ENCODE data around the gene NGFR. TPM values are rescaled to one million over a fixed set of nuclear protein-coding genes. Genes with fewer than 3 reads are reported as not detected.

Gene NGFR
- total and polyA plus RNA-seq, 2 donors (not counting 1 experiment from before 2014, with no cell fraction given) = 0.31 to 1.6 TPM

GRCh38 chr17:49490276-49490675, 4.8 kb upstream of the NGFR start:
- H3K4me1 Mint-ChIP-seq = peaks cover 9% of the 10 kb centered on the region
- ATAC-seq (ENCODE audit: low read depth) = no peak

More at GRCh38 chr17:49490276-49490675, 4.8 kb upstream of the NGFR start:
- Histone ChIP-seq H3K4me3 (ENCODE audit: control extremely low read depth in 1 of 5, extremely low read depth in 1 of 5, insufficient read depth in 1 of 5, low read depth in 2 of 5, low read length in 4 of 5) (no peak overlapping the region), H3K27ac (ENCODE audit: low read length in 2 of 2) (no peak overlapping the region), H3K27me3 (replicated peaks in 1 of 4; ENCODE audit: control extremely low read depth in 1 of 4, control insufficient read depth in 3 of 4, insufficient read depth in 4 of 4, low read length in 3 of 4) (peaks cover 0 to 24% (median 4%) of the 10 kb centered on the region in 4 experiments), H2AFZ (ENCODE audit: insufficient read depth, low read depth, low read length, poor library complexity, severe bottlenecking) (no peak overlapping the region), H3K4me1 (ENCODE audit: control insufficient read depth in 2 of 2, insufficient read depth in 2 of 2, low read length in 2 of 2) (peaks cover under 1 to 6% of the 10 kb centered on the region in 2 donors), H3K4me2 (replicated peaks; ENCODE audit: low read depth, low read length, poor library complexity, severe bottlenecking) (no peak overlapping the region), H3K9me3 (ENCODE audit: control extremely low read depth in 1 of 3, control insufficient read depth in 2 of 3, insufficient read depth in 1 of 3, low read length in 2 of 3) (no peaks in the 10 kb centered on the region), H3K9ac (ENCODE audit: low read length) (no peak overlapping the region), H3K79me2 (ENCODE audit: control insufficient read depth, insufficient read depth, low read length) (no peaks in the 10 kb centered on the region), H3K36me3 (replicated peaks in 1 of 2; ENCODE audit: control extremely low read depth in 1 of 2, control insufficient read depth in 1 of 2, extremely low read depth in 1 of 2, insufficient read depth in 2 of 2, low read length in 1 of 2) (no peaks in the 10 kb centered on the region), H4K20me1 (ENCODE audit: control insufficient read depth, insufficient read depth, low read length, poor library complexity, severe bottlenecking) (no peaks in the 10 kb centered on the region)
- no peak overlapping the region for H3K4me3 Mint-ChIP-seq
- DNase-seq = no peak
- peaks cover 43% of the 10 kb centered on the region for H3K27me3 Mint-ChIP-seq
- 92% methylated on average over 4 of the region's 6 CpGs for WGBS (ENCODE audit: insufficient coverage)
- POLR2A ChIA-PET = no interaction called here
- no peak overlapping the region for H3K27ac Mint-ChIP-seq
- CTCF ChIA-PET = interaction anchor here (1.2 to 1.5 kb wide), 2 partner anchors 12 to 66 kb away, joined by 3 read pairs; no protein-coding TSS in a partner anchor
- intact Hi-C loops (cut with micrococcal nuclease) = loop anchor here (10.0 kb wide), 1 partner anchor 215 kb away; the partner anchor contains the start of gene SLC35B1
- no peak for TF ChIP-seq EZH2 (IDR thresholded peaks at IDR 0.05; ENCODE audit: borderline replicate concordance, insufficient read depth, low read depth, low read length, poor library complexity, severe bottlenecking)
- TF ChIP-seq CTCF (IDR thresholded peaks at IDR 0.05) = no peak
- no peaks in the 10 kb centered on the region for H3K9me3 Mint-ChIP-seq (ENCODE audit: insufficient read depth)
